PC-3 (cell line): ENCODE measurements around the gene NCOA7. TPM values are rescaled to one million over a fixed set of nuclear protein-coding genes. Genes with fewer than 3 reads are reported as not detected.

Experiments
- ATAC-seq: fragments of 200-7000 bp; cut with Tn5 transposase; 2 replicates; pipeline ENCODE4 v1.9.1; 2020; ENCODE audit warnings: mild to moderate bottlenecking, moderate library complexity
- BruUV-seq: library from RNA; stranded (reverse); fragments of 400-500 nt; replicated peaks from 2 replicates; lab custom pipeline; 2021; lab: Mats Ljungman, UMichigan
- CTCF ChIA-PET: fragments of 300-600 bp; sonication (Branson Sonifier 250); formaldehyde crosslinking; loops from one replicate; lab custom pipeline; 2022; ENCODE audit warnings: antibody characterized with exemption; lab: Charles Lee
- POLR2A ChIA-PET: fragments of 300-600 bp; sonication (Branson Sonifier 250); formaldehyde crosslinking; loops from one replicate; lab custom pipeline; 2022; ENCODE audit warnings: antibody characterized with exemption; ENCODE audit not compliant: unreplicated experiment; lab: Charles Lee
- DNase-seq: peaks from one replicate; pipeline ENCODE4 v3.0.0-alpha.2; 2015
- H2AFZ ChIP-seq: fragments of 300-600 bp; sonication (generic); 2 replicates; pipeline ENCODE4 v1.6.0; 2016; ENCODE audit warnings: antibody characterized with exemption, low read length
- H3F3A ChIP-seq: fragments of 300-600 bp; sonication (generic); one replicate; pipeline ENCODE4 v1.6.0; 2017; ENCODE audit warnings: antibody characterized with exemption, low read length, control low read depth, mild to moderate bottlenecking; ENCODE audit not compliant: unreplicated experiment
- H3K27ac ChIP-seq: fragments of 300-600 bp; sonication (generic); 2 replicates; pipeline ENCODE4 v1.5.1; 2016; ENCODE audit warnings: mild to moderate bottlenecking, low read length
- H3K27me3 ChIP-seq: fragments of 300-600 bp; sonication (generic); 2 replicates; pipeline ENCODE4 v1.6.1; 2016; ENCODE audit warnings: low read length, mixed read lengths
- H3K36me3 ChIP-seq: fragments of 300-600 bp; sonication (generic); 2 replicates; pipeline ENCODE4 v1.6.1; 2016; ENCODE audit warnings: low read depth, mixed run types, low read length, mixed read lengths
- H3K4me1 ChIP-seq: fragments of 300-600 bp; sonication (generic); 2 replicates; pipeline ENCODE4 v1.5.1; 2016; ENCODE audit warnings: low read length; ENCODE audit not compliant: insufficient read depth
- H3K4me2 ChIP-seq: fragments of 300-600 bp; sonication (generic); 2 replicates; pipeline ENCODE4 v1.6.0; 2016; ENCODE audit warnings: low read length
- H3K4me3 ChIP-seq: fragments of 300-600 bp; sonication (generic); 2 replicates; pipeline ENCODE4 v1.5.1; 2016; ENCODE audit warnings: mild to moderate bottlenecking, low read length, mixed read lengths
- H3K79me2 ChIP-seq: fragments of 300-600 bp; sonication (generic); 2 replicates; pipeline ENCODE4 v1.6.1; 2017; ENCODE audit warnings: low read length, mixed read lengths
- H3K9ac ChIP-seq: fragments of 300-600 bp; sonication (generic); 2 replicates; pipeline ENCODE4 v1.6.0; 2016; ENCODE audit warnings: mild to moderate bottlenecking, low read length
- H3K9me2 ChIP-seq: fragments of 300-600 bp; sonication (generic); replicated peaks from 2 replicates; pipeline ENCODE4 v1.6.1; 2016; ENCODE audit warnings: mixed run types, low read length, mixed read lengths
- H3K9me3 ChIP-seq: fragments of 300-600 bp; sonication (generic); 2 replicates; pipeline ENCODE4 v1.6.1; 2016; ENCODE audit warnings: low read length, mixed read lengths
- H4K20me1 ChIP-seq: fragments of 300-600 bp; sonication (generic); 2 replicates; pipeline ENCODE4 v1.6.1; 2016; ENCODE audit warnings: low read length, mixed read lengths
- EZH2 ChIP-seq: fragments of 300-600 bp; sonication (generic); IDR thresholded peaks from one replicate; pipeline ENCODE4 v1.6.1; 2017; ENCODE audit warnings: antibody characterized with exemption, mild to moderate bottlenecking, low read length; ENCODE audit not compliant: unreplicated experiment
- EZH2phosphoT487 ChIP-seq: fragments of 300-600 bp; sonication (generic); IDR thresholded peaks from 2 replicates; pipeline ENCODE4 v1.6.1; 2018; ENCODE audit warnings: mild to moderate bottlenecking, antibody characterized with exemption, low read length, borderline replicate concordance
- intact Hi-C: fragments of 100-400 bp; cut with micrococcal nuclease; formaldehyde crosslinking; loops from 2 replicates; pipeline ENCODE4 v1.9.0; 2023
- total RNA-seq: library from RNA; depleted of rRNA; stranded (reverse); fragments of >200 nt; gene quantifications from 2 replicates; pipeline ENCODE4 v1.2.3, GENCODE V29; 2014
- TF ChIP-seq, protein P1 (sequence below): fragments of 300-600 bp; sonication (generic); conservative IDR thresholded peaks from 2 replicates; pipeline ENCODE4 v1.5.1; 2017; ENCODE audit warnings: antibody characterized with exemption, low read depth, mild to moderate bottlenecking, low read length

The NCOA7 gene
- total RNA-seq, 1 experiment from 2014 or later, result 13.4 TPM

DNA sequence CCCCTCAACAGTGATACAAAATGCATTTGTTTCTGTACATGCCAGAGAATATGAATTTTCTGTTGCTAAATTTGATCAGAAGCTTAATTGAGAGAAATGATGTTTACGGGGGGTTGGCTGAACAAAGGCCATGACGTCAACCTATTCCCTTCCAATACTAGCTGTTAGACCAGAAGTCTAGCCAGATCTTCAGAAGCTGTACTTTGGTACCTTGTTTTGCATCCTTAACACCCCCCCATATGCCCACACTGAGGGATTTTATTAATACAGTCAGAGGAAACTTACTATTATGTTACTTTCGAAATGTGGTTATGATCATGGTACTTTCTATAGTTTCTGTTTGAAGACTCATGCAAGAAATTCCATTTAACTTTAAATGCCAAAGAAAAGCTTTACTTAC lies 3.1 kb downstream of the NCOA7 start:
- ChIA-PET POLR2A (no interaction called here), CTCF (no interaction called here)
- Histone ChIP-seq H3K9me3 (no peaks in the 10 kb centered on the region), H3K27ac (peak overlapping the region; percentile 38), H4K20me1 (no peaks in the 10 kb centered on the region), H2AFZ (no peak overlapping the region), H3K4me3 (0 out of 2 replicates have a peak overlapping the region, but pooled peaks have one; percentile 17), H3F3A (no peaks in the 10 kb centered on the region), H3K4me2 (peak overlapping the region; percentile 60), H3K27me3 (no peaks in the 10 kb centered on the region), H3K36me3 (no peaks in the 10 kb centered on the region), H3K4me1 (peaks cover 63% of the 10 kb centered on the region), H3K79me2 (peaks cover 27% of the 10 kb centered on the region), H3K9ac (no peak overlapping the region), H3K9me2 (no peaks in the 10 kb centered on the region)
- no peak for TF ChIP-seq EZH2
- TF ChIP-seq, protein P1, sequence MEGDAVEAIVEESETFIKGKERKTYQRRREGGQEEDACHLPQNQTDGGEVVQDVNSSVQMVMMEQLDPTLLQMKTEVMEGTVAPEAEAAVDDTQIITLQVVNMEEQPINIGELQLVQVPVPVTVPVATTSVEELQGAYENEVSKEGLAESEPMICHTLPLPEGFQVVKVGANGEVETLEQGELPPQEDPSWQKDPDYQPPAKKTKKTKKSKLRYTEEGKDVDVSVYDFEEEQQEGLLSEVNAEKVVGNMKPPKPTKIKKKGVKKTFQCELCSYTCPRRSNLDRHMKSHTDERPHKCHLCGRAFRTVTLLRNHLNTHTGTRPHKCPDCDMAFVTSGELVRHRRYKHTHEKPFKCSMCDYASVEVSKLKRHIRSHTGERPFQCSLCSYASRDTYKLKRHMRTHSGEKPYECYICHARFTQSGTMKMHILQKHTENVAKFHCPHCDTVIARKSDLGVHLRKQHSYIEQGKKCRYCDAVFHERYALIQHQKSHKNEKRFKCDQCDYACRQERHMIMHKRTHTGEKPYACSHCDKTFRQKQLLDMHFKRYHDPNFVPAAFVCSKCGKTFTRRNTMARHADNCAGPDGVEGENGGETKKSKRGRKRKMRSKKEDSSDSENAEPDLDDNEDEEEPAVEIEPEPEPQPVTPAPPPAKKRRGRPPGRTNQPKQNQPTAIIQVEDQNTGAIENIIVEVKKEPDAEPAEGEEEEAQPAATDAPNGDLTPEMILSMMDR, result no peak
- no TSS peak for BruUV-seq
- ATAC-seq (no peak), DNase-seq (peak; percentile 28)
- intact Hi-C loops, result loop anchor here (5.0 kb wide), 1 partner anchor 78 kb away; no protein-coding TSS in a partner anchor

- Histone ChIP-seq H3K36me3 (no peaks in the 10 kb centered on the region), H3K9me3 (no peaks in the 10 kb centered on the region), H3K4me2 (peak overlapping the region; percentile 60), H3K4me3 (0 out of 2 replicates have a peak overlapping the region, but pooled peaks have one; percentile 17), H3F3A (no peaks in the 10 kb centered on the region), H4K20me1 (no peaks in the 10 kb centered on the region), H3K4me1 (peaks cover 64% of the 10 kb centered on the region), H2AFZ (no peak overlapping the region), H3K79me2 (peaks cover 27% of the 10 kb centered on the region), H3K9ac (no peak overlapping the region), H3K9me2 (no peaks in the 10 kb centered on the region), H3K27ac (peak overlapping the region; percentile 38), H3K27me3 (no peaks in the 10 kb centered on the region)
- TF ChIP-seq EZH2 (no peak), EZH2phosphoT487 (no peak)
- TF ChIP-seq, protein P1, result no peak
- CTCF ChIA-PET, result no interaction called here
- DNase-seq (peak; percentile 54), ATAC-seq (no peak)
- BruUV-seq, result no TSS peak
- intact Hi-C loops, result loop anchor here (5.0 kb wide), 1 partner anchor 78 kb away; no protein-coding TSS in a partner anchor
- POLR2A ChIA-PET, result no interaction called here
Measured at GRCh38 chr6:125794342-125795137, 3.8 kb downstream of the NCOA7 start.

- no peaks in the 10 kb centered on the region for H3F3A ChIP-seq
- no peak overlapping the region for H3K4me2 ChIP-seq
- H3K79me2 ChIP-seq, result peaks cover 27% of the 10 kb centered on the region
- DNase-seq (no peak), ATAC-seq (no peak)
- TF ChIP-seq, protein P1, result no peak
- H3K36me3 ChIP-seq, result no peaks in the 10 kb centered on the region
- ChIA-PET CTCF (no interaction called here), POLR2A (no interaction called here)
- intact Hi-C loops, result no loop called here
- H3K9ac ChIP-seq, result no peak overlapping the region
- H3K27me3 ChIP-seq, result no peaks in the 10 kb centered on the region
- H3K4me1 ChIP-seq, result peaks cover 58% of the 10 kb centered on the region
- no peaks in the 10 kb centered on the region for H3K9me3 ChIP-seq
- no TSS peak for BruUV-seq
- no peak overlapping the region for H3K27ac ChIP-seq
- H4K20me1 ChIP-seq, result no peaks in the 10 kb centered on the region
- no peaks in the 10 kb centered on the region for H3K9me2 ChIP-seq
- no peak overlapping the region for H2AFZ ChIP-seq
- H3K4me3 ChIP-seq, result no peak overlapping the region
Measured at GRCh38 chr6:125795301-125795700, 4.5 kb downstream of the NCOA7 start.
